GM12891 (cell line): Measurements from ENCODE around the gene GYG2.

Experiments used
- POLR2A ChIP-seq: IDR thresholded peaks from 2 replicates; pipeline ENCODE4 v1.6.1; 2011; ENCODE audit warnings: low read depth, low read length, control low read depth
- POLR2AphosphoS5 ChIP-seq: IDR thresholded peaks from 2 replicates; pipeline ENCODE4 v1.6.1; 2011; ENCODE audit warnings: low read depth, low read length, control low read depth
- TAF1 ChIP-seq: IDR thresholded peaks from 2 replicates; pipeline ENCODE4 v1.6.1; 2011; ENCODE audit warnings: low read depth, low read length, control low read depth

DNA sequence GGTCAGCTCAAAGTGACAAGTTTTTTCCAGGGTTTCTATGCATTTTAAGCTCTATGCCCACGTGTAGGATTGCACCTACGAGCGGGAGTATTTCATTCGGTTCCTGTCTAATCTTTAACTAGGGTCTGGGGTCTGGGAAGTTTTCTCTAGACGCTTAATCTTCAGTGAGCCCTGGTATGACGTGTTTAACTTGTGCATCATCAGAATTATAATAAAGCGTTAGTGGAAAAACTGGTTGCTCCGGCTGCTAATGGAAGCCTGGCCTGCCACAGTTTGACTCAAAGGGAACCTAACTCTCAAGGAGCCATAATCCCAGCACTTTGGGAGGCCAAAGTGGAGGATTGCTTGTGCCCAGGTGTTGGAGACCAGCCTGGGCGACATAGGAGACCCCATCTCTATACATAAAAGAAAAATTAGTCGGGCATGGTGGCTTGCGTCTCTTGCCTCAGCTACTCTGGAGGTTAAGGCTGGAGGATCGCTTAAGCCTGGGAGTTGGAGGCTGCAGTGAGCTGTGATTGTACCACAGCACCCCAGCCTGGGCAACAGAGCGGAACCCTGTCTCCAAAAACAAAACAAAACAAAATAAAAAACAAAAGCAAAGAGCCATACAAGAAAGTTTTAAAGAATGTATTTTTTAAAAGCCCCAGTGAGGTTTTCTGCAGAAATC lies 70.2 kb downstream of the GYG2 start:
- no peak for TF ChIP-seq POLR2A
- no peak for TF ChIP-seq POLR2AphosphoS5
- no peak for TF ChIP-seq TAF1
